8988T (cell line): ENCODE data around the gene PDIK1L.

ENCODE experiments used
- DNase-seq: peaks from one replicate; pipeline ENCODE4 v3.0.0; 2011

Gene PDIK1L

DNA sequence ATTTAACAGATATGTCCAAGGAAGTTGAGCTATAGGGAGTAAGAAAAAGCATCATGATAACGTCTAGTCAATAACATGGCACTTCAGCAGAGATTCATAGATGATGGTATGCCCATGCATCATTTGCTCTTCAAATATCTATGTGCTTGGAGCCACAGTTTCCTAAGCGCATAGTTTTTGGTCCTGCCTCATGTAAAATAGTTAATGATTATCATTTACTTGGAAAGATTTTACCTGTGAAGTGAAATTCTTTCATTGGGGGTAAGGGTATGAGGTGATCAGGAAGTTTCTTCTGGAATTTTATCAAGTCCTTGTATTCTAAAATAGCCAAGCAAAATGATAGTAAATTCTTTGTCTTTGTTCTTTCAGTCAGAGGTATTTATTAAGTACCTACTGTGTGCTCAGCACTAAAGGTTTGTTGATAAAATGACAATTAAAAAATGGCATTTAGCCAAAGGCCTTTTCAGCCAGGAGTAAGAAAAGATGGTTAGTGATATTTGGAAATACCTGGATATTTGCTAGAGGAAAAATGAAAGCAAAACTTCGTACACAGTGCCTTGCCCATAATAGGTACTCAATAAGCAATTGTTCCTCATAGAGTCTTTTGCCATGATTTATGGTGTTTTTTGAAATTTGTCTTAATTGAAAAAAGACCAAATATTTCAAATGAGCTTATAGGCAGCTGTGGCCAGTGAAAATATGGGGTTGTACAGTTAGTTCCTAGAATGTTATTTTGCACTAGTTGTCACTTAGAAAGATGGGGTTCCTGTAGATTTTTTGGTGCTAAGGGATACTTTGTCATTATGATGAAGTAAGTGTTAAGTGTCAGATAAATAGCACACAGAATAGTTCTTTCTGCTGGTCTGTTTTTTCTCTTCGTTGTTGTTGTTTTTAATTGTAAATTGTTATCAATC is 13.1 kb downstream of the PDIK1L start:
- no peak for DNase-seq

DNA sequence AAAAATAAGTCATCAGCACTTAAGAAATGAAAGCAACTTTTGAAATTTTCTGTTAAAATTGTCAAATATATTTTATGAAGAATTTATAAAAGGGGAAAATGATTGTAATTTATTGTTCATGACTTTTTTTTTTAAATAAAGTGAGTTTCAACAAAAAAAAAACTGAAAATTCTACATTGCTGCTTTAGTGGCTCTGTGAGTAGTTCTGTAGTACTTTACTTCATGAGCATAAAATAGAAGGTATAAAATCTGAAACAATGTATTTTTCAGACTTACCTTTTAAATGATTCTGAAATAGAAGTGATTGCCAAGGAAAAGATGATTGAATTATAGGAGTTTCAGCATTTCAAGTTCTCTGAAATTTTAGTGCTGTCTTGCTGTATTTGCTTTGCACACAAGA is 13.8 kb downstream of the PDIK1L start:
- no peak for DNase-seq

DNA sequence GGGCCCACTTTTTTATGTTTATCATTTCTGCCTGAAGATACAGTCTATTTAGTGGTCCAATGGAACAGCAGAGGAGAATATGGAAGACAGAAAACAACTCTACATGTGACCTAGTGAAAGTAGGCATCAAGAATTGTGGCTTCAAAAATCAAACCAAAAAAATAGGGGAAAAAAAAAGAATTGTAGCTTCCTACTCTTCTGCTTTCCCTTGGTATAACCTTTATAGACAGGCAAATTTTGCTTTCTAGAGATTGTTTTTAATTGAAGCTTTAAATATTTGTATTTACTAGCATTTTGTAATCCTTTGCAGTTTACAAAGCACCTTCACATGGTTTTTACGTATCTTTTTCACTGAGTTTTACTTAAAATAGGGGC is 14.3 kb downstream of the PDIK1L start:
- no peak for DNase-seq

DNA sequence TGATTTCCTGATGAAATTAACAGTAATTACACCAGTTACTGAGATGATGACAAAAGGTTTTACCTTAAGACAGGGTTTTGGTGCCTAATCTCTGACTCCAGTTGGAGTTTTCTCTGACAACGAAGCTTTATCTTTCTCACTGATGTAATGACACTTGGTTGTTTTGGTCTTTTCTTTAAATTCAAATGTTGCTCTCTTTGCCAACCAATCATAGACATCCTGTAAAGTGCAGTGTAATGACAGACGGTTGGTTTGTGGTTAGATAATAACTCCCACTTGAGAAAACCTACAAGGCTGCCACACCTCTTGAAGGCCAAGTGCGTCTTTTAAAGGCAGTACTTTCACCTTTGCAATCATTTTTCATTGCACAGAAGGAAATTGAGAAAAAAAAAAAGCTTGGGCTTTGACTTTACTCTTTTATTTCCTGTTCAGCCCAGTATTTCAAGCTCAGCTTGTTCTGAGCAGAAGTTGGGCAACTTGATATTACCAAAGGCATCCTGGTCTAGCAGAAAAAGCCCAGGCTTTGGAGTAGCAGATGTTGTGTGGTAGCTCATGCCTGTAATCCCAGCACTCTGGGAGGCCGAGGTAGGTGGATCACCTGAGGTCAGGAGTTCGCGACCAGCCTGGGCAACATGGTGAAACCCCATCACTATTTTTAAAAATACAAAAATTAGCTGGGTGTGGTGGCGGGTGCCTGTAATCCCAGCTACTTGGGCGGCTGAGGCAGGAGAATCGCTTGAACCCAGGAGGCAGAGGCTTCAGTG is 14.9 kb downstream of the PDIK1L start:
- no peak for DNase-seq

DNA sequence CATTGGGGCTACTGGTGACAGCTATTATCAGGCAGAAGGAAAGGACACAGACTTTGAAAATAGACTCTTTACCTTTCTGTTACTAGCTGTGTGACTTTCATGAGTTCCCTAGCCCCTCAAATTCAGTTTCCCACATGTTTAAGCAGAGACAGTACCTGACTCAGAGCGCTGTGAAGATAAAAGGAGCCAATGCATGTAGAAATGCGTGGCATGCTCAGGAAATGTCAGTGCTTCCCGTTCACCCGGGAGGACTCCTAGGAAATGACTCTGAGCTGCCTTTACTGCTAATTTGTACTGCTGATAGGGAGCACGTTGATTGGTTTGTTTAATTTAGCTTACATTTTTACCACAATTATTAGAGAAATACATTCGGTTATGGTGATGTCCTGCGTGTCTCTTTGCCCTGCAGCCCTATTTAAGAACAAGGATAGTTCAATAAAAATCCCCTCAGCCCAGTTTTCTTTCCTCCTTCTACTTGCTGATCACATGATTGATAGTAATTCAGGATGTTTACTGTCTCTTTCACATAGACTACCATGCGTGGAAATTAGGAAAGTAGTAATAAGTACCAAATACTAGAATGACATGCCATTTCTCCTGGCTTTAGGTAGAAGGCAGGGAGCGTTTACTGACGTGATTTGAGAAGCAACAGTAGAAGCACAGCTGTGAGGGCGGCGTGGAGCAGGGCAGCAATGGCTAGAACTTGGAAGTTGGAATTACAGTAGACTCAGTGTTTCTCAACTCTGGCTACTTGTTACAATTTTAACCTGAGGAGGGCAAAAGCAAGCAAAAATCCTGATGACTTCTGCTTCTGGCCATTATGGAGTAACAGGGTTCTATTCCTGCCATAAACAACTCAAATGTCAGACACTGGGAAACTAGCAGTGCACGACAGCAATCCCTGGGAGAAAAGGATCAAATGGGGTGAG is 15.9 kb downstream of the PDIK1L start:
- no peak for DNase-seq

DNA sequence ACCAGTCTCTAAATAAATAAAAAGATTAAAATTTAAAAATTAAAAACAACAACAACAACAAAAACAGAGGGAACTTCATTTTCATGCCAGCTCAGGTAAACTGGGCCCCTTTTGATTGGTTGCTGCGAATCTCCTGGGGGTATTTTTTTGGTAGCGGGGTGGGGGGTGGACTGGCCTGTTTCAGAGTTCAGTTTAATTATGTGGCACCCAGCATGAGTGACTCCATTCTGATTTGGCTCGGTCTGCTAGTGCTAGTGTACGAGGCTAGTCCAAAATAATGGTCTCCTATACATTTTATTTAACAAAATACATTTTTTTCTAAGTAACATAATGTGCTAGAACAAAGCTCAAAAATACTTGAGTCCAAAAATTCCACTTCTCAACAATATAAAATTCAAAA is 18.2 kb downstream of the PDIK1L start:
- DNase-seq: no peak

DNA sequence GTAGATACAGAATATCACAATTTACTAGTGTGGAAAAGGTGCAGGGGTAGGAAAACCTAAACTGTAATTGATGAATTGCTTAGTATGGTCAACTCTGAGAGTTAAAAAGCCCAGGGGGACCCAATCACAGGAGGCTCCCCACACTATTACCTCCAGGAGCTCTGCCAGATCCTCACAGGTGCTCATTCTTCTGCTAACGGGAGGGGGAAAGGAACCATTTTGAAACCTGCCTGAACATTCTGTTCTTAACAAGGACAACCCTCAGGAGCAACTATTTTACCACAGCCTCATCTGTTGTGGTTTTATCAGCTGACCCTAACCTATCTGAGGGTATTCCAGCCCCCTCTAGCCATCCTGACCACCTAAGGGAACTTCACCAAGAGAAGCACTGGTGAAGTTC is 19.1 kb downstream of the PDIK1L start:
- no peak for DNase-seq

DNA sequence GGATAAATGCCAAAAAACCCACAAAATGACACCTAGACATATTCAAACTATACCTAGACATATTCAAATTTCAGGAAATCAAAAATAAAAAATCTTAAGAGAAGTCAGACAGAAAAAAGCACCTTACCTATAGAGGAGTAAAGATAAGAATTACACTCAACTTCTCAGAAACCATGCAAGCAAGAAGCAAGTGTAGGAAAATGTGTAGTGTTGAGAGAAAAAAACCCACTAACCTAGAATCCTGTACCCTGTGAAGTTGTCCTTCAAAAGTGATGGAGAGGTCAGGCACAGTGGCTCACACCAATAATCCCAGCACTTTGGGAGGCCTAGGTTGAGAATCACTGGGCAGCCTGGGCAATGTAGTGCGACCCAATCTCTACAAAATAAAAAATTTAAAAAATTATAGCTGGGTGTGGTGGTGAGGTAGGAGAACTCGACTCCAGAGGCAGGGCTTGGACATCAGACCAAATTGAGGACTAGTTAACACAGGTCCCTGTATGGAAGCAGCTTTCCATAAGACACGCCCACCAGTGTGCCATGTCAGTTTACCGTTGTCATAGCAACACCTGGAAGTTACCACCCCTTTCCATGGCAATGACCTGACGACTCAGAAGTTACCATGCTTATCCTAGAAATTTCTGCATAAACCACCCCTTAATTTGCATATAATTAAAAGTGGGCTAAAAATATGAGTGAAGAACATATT is 20.7 kb downstream of the PDIK1L start:
- DNase-seq: no peak

DNA sequence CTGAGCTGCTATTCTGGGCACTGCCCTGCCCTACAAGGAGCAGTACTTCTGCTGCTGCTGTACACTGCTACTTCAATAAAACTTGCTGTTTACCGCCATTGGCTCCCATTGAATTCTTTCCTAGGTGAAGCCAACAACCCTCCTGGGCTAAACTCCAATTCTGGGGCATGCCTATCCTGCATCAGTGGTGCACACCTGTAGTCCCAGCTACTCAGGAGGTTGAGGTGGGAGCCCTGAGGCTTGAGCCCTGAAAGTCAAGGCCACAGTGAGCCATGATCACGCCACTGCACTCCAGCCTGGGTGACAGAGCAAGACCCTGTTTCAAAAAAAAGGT is 21.2 kb downstream of the PDIK1L start:
- no peak for DNase-seq

DNA sequence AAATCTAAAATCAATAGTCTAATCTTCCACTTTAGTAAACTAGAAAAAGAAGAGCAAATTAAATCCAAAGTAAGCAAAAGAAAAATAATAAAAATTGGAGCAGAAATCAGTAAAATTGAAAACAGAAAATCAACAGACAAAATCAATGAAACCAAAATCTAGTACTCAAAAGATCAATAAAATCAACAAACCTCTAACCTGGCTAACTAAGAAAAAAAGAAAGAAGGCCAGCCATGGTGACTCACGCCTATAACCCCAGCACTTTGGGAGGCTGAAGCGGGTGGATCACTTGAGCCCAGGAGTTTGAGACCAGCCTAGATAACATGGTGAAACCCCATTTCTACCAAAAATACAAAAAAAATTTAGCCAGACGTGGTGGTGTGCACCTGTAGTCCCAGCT is 22.8 kb downstream of the PDIK1L start:
- no peak for DNase-seq

DNA sequence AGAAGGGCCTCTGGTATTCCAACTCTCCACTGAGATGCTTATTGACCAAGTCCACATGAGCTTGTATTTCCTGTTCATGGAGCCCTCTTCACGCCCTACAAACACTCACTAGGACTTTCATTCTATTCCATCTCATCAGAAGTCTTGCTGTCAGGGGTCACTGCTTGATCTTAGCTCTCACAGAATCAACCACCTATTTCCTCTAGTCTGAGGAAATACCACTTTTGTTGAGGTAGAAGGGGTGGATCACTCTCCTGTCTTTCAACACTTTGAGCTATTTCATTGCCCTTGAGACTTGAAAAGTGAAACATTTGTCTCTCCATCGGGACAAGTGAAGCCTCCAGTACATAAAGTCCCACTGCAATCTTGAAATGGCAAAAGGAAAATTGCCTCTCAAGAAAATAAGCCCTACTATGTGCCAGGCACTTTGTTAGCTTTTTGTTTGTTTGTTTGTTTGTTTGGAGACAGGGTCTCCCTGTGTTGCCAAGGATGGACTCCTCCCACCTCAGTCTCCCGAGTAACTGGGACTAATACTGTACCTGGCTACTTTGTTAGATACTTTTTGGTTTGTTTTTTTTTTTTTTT is 27.4 kb downstream of the PDIK1L start:
- DNase-seq: no peak

DNA sequence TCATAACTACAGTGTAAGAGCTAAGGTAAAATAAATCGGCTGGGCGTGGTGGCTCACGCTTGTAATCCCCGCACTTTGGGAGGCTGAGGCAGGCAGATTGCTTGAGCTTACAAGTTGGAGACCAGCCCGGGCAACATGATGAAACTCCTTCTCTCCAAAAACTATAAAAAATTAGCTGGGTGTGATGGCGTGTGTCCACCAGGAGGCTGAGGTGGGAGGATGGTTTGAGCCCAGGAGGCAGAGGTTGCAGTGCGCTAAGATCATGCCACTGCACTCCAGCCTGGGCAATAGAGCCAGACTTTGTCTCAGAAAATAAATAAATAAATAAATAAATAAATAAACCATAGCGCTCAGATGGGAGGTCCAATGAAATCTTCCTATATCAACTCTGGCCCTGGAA is 30.5 kb downstream of the PDIK1L start:
- DNase-seq: no peak

DNA sequence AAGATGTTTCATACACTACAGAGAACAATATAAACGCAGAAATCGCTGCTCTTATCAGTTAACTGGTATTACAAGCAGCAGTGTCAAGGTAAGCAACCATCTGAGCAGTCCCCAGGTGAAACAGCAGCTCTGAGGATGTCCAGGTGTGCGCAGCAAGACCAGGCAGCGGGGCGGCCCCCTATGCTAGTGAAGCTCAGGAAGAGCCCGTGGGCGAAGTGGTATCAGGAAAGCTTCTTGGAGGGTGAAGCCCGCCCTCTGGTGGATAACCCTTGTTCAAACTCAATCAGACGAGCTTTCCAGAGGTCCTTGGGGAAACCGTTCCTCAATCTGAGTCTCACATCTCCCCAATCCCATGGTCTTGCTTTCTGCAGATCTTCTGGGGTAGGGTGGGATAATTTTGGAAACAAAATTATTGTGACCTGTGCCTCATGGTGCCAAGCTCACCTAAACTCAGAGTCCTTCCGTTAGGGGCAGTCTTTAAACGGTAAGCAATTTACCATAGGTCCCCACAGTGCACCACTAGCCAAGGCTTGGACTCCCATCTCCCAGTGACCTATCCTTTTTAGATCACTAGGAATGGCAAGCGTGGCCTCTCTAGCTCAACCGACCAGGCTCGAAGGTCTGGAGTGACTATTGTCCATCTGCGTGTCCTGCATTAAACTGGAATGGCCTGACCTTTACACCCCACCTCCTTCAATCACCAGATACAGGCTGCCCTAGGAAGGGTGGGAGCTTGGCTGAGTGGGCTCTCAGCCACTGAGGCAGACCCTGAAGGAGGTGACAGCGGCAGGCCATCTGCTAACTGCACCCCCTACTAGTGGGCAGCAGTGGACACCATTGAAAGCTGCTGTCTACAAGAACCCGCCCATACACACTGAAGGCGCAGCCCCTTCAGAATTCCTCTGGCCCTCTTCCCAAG is 33.7 kb downstream of the PDIK1L start:
- no peak for DNase-seq

DNA sequence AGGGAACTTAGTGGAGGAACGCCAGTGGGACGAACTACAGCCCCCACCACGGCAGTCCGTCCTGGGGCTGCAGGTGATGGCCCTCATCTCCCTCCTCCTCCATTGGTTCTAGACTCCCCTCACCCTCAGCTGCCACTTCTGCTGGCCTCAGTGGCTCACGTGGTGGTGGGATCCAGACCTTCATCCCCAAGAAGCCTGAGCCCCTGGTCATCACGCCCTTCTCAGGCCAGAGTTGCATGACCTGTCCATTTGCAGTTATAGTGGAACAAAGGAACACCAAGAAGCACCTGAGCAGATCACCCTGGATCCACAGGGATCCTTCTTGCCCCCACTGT is 34.3 kb downstream of the PDIK1L start:
- no peak for DNase-seq

DNA sequence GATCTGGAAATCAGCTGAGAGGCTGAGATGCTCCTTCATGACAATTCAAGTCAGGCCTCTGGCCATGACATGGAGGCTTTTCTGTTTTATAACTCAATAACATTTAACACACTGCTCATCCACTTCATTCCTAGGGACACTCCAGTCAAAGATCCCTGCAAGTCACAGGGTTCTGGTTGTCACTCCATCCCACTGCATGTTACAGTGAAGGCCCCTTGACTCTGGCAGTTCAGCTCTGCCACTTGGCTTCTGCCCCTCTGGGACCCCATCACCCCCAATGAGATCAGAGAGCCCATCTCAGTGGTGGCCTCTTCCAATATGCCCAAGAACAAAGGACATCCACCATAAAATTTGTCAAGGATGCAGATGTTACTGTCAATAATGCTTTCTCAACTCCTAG is 37.3 kb downstream of the PDIK1L start:
- no peak for DNase-seq

DNA sequence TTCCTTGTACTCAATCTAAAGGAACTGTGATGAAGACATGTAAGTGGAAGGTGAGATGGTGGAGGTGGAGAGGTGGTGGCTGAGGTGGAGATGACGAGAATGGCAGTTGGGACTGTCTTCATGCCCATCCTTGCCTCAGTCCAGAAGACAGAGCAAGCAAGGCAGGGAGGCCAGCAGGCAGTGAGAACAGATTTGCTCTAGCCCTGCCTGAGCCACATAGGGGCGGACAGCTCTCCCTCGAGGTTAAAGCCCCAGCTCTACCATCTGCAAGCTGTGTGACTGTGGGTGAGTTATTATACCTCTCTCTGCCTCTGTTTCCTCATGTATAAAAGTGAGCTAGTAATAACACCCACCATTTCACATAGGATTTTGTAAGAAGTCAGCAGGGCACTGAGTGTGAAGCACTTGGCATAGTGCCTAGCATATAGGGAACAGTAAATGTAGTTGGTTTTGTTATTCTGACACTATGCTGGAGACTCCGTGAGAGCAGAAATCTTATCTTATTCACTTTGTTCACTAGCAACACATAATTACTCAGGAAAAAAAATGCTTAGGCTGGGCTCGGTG is 42.4 kb downstream of the PDIK1L start:
- DNase-seq: no peak

DNA sequence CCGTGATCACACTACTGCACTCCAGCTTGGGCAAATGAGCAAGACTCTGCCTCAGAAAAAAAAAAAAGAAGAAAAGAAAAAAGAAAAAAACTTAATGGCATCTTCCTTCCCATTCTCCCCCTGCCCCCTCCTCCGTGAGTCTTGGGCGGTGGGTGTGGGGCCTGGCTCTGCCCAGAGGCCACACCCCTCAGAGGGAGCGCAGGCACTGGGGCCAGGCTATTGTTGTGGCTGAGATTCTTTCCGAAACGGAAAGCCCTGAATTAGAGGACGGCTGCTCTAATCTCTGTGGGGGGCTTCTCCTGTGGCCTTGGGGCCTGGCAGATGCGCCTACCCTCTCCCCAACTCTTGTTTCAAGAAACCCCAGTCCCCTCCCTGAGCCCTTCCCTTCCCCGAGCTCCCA is 43.1 kb downstream of the PDIK1L start:
- no peak for DNase-seq

DNA sequence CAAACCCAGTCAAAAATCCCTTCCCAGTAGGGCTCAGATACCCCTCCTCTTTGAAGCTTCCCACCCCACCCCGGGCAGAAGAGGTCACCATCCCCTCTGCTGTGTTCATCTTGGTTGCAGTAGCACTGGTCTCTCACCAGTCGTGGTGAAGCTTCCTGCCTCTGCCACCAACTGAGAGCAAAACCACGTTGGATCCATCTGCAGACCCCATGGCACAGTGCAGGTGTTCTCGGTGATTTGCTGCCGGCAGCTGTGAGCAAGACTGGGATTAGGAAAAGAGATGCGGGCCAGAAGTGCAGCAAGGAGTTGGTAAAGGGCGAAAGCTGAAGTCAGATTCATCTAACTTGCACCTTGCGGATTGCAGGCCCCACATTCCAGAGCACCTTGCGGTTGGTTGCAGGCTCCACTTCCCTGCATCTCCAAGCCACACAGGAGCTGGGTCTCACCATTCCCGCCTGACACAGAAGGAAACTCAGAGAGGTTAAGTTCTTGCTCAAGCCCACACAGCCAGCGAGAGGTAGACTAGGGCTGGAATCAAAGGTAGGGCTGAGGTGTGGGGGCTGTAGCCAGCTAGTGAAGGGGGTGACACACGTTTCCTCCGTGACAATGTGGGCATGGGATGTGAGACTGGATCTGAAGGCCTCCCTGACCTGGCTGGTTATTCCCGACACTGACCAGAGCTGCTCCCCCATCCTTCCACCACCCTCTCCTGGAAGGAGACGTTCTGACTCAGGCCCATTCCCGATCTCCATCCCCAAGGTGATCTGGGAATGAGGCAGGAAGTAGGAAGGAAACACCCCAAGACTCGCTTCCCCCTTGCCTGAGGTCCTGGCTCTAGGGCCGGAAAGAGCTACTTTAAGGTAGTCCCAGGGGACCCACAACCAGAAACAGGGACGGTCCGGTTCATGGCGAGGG is 44.0 kb downstream of the PDIK1L start:
- no peak for DNase-seq

DNA sequence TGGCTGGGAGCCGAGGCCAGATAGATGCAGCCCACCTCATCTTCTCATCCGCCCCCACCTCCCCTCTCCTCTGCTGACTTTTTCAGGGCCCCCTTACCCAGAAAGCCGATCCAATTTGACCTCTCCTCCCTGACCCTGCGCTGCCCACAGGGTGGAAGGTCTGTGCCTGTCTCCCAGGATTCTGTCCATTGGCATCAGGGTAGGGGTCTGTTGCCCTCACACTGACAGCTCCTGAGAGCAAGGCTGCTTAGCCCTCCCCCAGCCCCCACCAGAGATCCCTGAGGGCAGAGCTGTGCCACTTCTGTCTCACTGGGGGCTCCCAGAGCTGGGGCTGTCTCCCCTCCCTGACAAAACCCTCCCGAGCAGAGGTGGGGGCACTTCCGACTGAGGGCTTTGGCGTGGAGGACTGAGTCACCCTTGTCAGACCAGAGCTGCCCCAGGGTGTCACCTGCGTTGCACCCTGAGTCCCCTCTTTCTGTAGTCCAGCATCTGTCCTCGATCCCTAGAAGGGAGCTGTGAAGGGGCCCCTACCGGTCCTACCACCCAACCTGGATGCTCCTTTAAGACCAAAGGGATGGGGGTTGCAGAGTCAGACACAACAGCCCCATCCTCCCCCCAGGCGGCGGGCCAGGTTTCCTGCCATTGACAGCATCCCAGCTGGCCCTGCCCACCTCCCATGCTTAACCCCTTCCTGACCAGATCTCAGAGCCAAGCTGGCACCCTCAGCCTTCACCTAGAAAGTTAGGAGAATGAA is 44.8 kb downstream of the PDIK1L start:
- no peak for DNase-seq
